ENCODE measurements around the gene FBXW11. TPM values are rescaled to one million over a fixed set of nuclear protein-coding genes. Genes with fewer than 3 reads are reported as not detected.

Gene FBXW11
- total RNA-seq, 4 donors from 2014 or later: 22.8 to 44.8 (median 40.3) TPM

- intact Hi-C loops (cut with DNase I; ENCODE audit: low total_unique reads): no loop called here
These were observed 98.6 kb downstream of the FBXW11 start for GRCh38 chr5:171907725-171908343.

GRCh38 chr5:171906703-171907590, 99.5 kb downstream of the FBXW11 start:
- H3K9me3 ChIP-seq: no peaks in the 10 kb centered on the region

More at GRCh38 chr5:171907725-171908343, 98.6 kb downstream of the FBXW11 start:
- TF ChIP-seq CTCF (IDR thresholded peaks at IDR 0.05) (peak; percentile 63 to 82 (median 77)), POLR2AphosphoS5 (IDR thresholded peaks at IDR 0.05) (no peak)
- Histone ChIP-seq H3K27me3 (no peaks in the 10 kb centered on the region), H3K36me3 (no peaks in the 10 kb centered on the region), H3K4me3 (no peak overlapping the region), H3K4me1 (peaks cover 0 to 12% (median 1%) of the 10 kb centered on the region in 4 donors), H3K9me3 (no peaks in the 10 kb centered on the region), H3K27ac (no peak overlapping the region)
- peak; percentile 15 for DNase-seq
- in situ Hi-C loops (cut with MboI; ENCODE audit: low pct_ligation_motif_present in 1 of 4, low pct_unique_long_range_greater_than_20kb in 1 of 4, low sequenced_read_pairs in 3 of 4): loop anchor here in 3 of 4 donors (10.0 to 25.0 kb wide), 3 partner anchors 137 to 496 kb away; partner anchors contain the start of gene FGF18 (in 2 of the 3)
- 19 to 24% methylated on average over 3 to 4 of the region's 4 CpGs for WGBS, 2 donors (ENCODE audit: low coverage in 1 of 2)

GRCh38 chr5:171906066-171906570, 100.3 kb downstream of the FBXW11 start:
- in situ Hi-C loops (cut with MboI; ENCODE audit: low pct_ligation_motif_present in 1 of 4, low pct_unique_long_range_greater_than_20kb in 1 of 4, low sequenced_read_pairs in 3 of 4): loop anchor here in 3 of 4 donors (10.0 to 25.0 kb wide), 3 partner anchors 139 to 494 kb away; partner anchors contain the start of gene FGF18 (in 2 of the 3)

More at GRCh38 chr5:171906703-171907590, 99.5 kb downstream of the FBXW11 start:
- DNase-seq: no peak
- TF ChIP-seq POLR2AphosphoS5 (IDR thresholded peaks at IDR 0.05) (no peak), CTCF (IDR thresholded peaks at IDR 0.05) (no peak), POLR2A (IDR thresholded peaks at IDR 0.05) (no peak), EP300 (IDR thresholded peaks at IDR 0.05; ENCODE audit: low read depth) (no peak)
- intact Hi-C loops (cut with DNase I; ENCODE audit: low total_unique reads) (no loop called here), in situ Hi-C loops (cut with MboI; ENCODE audit: low pct_ligation_motif_present in 1 of 4, low pct_unique_long_range_greater_than_20kb in 1 of 4, low sequenced_read_pairs in 3 of 4) (loop anchor here in 3 of 4 donors (10.0 to 25.0 kb wide), 3 partner anchors 138 to 495 kb away; partner anchors contain the start of gene FGF18 (in 2 of the 3))
- Histone ChIP-seq H3K36me3 (no peaks in the 10 kb centered on the region), H3K27ac (no peak overlapping the region), H3K27me3 (no peaks in the 10 kb centered on the region), H3K4me3 (no peak overlapping the region), H3K4me1 (peaks cover 0 to 3% (median 0%) of the 10 kb centered on the region in 4 donors)
- 76 to 88% methylated on average over 4 to 7 of the region's 7 CpGs for WGBS, 2 donors (ENCODE audit: low coverage in 1 of 2)

More at GRCh38 chr5:171906066-171906570, 100.3 kb downstream of the FBXW11 start:
- Histone ChIP-seq H3K27ac (no peak overlapping the region), H3K27me3 (no peaks in the 10 kb centered on the region), H3K9me3 (no peaks in the 10 kb centered on the region), H3K4me1 (no peaks in the 10 kb centered on the region), H3K4me3 (no peak overlapping the region), H3K36me3 (no peaks in the 10 kb centered on the region)
- 26 to 30% methylated on average over 4 of the region's 4 CpGs for WGBS, 2 donors (ENCODE audit: low coverage in 1 of 2)
- intact Hi-C loops (cut with DNase I; ENCODE audit: low total_unique reads): no loop called here
- TF ChIP-seq POLR2AphosphoS5 (IDR thresholded peaks at IDR 0.05) (no peak), POLR2A (IDR thresholded peaks at IDR 0.05) (no peak), CTCF (IDR thresholded peaks at IDR 0.05) (no peak), EP300 (IDR thresholded peaks at IDR 0.05; ENCODE audit: low read depth) (no peak)
- DNase-seq: no peak

Data from transverse colon (tissue), 4 donors.